Measurements from ENCODE around the gene TIMP4. TPM values are rescaled to one million over a fixed set of nuclear protein-coding genes. Genes with fewer than 3 reads are reported as not detected.

TIMP4 gene
- total and polyA plus RNA-seq, 3 donors from 2014 or later = 0.95 to 3.3 (median 1.3) TPM

DNA sequence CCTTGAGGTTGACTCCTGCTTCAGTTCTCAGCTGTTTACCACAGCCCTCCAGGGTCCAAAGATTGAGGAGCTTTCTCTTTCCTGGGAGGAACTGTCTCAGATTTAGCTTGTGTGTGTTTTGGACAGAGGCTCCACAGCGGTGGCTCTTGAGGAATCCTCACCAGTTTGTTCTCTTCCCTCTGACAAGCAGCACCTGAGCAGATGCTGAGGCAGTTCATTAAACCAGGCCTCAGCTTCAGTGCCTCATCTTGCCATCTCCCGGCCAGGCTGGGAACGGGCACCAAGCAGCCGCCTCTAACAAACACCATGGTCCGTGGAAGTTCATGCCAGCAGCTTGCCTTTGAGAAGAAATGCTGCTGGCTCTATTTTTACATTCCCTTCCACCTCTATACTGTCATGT is 25.8 kb upstream of the TIMP4 start:
- DNase-seq = no peak
- Histone ChIP-seq H3K4me1 (no peaks in the 10 kb centered on the region), H3K27me3 (no peaks in the 10 kb centered on the region), H3K4me3 (no peak overlapping the region), H3K36me3 (ENCODE audit: low read depth, missing control alignments) (no peaks in the 10 kb centered on the region), H3K9me3 (no peaks in the 10 kb centered on the region), H3K27ac (no peak overlapping the region)
- intact Hi-C loops (cut with DNase I; ENCODE audit: low total_unique reads) = no loop called here
- no peak for TF ChIP-seq POLR2A (IDR thresholded peaks at IDR 0.05)
- TF ChIP-seq, protein P1, sequence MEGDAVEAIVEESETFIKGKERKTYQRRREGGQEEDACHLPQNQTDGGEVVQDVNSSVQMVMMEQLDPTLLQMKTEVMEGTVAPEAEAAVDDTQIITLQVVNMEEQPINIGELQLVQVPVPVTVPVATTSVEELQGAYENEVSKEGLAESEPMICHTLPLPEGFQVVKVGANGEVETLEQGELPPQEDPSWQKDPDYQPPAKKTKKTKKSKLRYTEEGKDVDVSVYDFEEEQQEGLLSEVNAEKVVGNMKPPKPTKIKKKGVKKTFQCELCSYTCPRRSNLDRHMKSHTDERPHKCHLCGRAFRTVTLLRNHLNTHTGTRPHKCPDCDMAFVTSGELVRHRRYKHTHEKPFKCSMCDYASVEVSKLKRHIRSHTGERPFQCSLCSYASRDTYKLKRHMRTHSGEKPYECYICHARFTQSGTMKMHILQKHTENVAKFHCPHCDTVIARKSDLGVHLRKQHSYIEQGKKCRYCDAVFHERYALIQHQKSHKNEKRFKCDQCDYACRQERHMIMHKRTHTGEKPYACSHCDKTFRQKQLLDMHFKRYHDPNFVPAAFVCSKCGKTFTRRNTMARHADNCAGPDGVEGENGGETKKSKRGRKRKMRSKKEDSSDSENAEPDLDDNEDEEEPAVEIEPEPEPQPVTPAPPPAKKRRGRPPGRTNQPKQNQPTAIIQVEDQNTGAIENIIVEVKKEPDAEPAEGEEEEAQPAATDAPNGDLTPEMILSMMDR (IDR thresholded peaks at IDR 0.05) = no peak
- 95 to 98% methylated on average over 5 of the region's 5 CpGs for WGBS, 2 donors

DNA sequence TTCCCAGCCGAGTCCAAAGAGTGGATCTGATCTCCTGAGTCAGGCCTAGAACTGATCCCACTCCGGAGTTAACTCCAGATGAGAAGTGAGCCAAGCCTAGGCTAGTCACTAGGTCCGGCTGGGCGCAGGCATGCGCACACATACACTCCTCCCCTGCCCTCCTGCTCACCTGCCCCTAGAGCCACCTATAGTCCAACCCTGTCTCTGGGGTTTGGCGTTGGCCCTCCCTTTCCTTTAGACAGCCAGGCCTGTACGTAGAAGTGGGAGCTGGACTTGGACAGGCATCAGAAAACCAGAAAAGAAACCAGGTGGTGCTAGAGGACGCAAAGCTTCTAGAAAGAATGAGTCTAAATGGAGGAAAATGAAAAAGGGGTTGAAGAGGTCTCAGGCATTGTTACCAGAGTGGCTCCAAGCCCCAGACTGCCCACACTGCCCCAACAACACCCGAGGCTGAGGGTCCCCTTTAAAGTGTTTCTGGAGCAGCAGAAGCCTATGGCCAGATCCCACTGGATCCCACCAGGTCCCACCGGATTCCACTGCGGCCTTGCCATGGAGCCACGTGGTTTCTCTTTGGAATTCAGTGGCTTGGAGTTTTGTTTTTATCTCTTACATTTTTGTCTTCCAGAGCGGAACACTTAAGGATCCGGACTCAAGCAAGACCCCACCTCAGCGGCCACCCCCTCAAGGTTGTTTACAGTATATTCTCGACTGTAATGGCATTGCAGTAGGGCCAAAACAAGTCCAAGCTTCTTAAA is 24.2 kb upstream of the TIMP4 start:
- H3K9me3 ChIP-seq = no peaks in the 10 kb centered on the region
- H3K27ac ChIP-seq = no peak overlapping the region
- H3K4me1 ChIP-seq = peaks cover 9% of the 10 kb centered on the region
- no peak overlapping the region for H3K4me3 ChIP-seq
- H3K36me3 ChIP-seq (ENCODE audit: low read depth, missing control alignments) = no peaks in the 10 kb centered on the region
- WGBS, 2 donors = 85 to 88% methylated on average over 16 of the region's 16 CpGs
- no peaks in the 10 kb centered on the region for H3K27me3 ChIP-seq
- intact Hi-C loops (cut with DNase I; ENCODE audit: low total_unique reads) = no loop called here
- TF ChIP-seq, protein P1 (IDR thresholded peaks at IDR 0.05) = no peak
- TF ChIP-seq POLR2A (IDR thresholded peaks at IDR 0.05) = no peak
- no peak for DNase-seq

DNA sequence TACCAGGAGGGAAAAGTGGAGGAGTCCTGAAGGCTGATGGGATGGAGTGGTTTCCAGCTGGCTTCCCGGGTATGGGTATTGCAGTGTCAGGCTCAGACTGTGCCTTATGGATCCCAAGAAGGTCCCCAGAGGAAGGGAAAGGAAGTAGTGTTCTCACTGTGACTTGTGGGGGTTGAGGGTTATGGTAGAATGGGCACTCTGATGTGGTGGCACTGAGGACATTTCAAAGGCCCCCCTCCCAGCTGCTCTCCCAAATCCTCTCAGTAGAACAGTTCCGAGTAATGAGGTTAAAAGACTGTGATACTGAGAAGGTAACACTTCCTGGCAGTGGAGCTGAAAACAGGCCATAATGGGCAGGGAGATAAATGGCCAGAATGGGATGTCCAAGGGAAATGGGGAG is 23.1 kb upstream of the TIMP4 start:
- WGBS, 2 donors = 84 to 89% methylated on average over 2 of the region's 2 CpGs
- no peak for DNase-seq
- Histone ChIP-seq H3K27ac (no peak overlapping the region), H3K4me3 (no peak overlapping the region), H3K27me3 (no peaks in the 10 kb centered on the region), H3K9me3 (no peaks in the 10 kb centered on the region), H3K36me3 (ENCODE audit: low read depth, missing control alignments) (no peaks in the 10 kb centered on the region), H3K4me1 (peaks cover 19% of the 10 kb centered on the region)
- no peak for TF ChIP-seq POLR2A (IDR thresholded peaks at IDR 0.05)
- TF ChIP-seq, protein P1 (IDR thresholded peaks at IDR 0.05) = no peak
- intact Hi-C loops (cut with DNase I; ENCODE audit: low total_unique reads) = no loop called here

GRCh38 chr3:12181301-12181700 is 22.6 kb upstream of the TIMP4 start:
- Histone ChIP-seq H3K36me3 (ENCODE audit: low read depth, missing control alignments) (no peaks in the 10 kb centered on the region), H3K9me3 (no peaks in the 10 kb centered on the region), H3K27me3 (no peaks in the 10 kb centered on the region), H3K27ac (no peak overlapping the region), H3K4me1 (peaks cover 20% of the 10 kb centered on the region), H3K4me3 (no peak overlapping the region)
- DNase-seq = no peak
- 99 to 100% methylated on average over 4 of the region's 4 CpGs for WGBS, 2 donors
- intact Hi-C loops (cut with DNase I; ENCODE audit: low total_unique reads) = no loop called here
- TF ChIP-seq POLR2A (IDR thresholded peaks at IDR 0.05) = no peak
- TF ChIP-seq, protein P1 (IDR thresholded peaks at IDR 0.05) = no peak

GRCh38 chr3:12180631-12181030 is 21.9 kb upstream of the TIMP4 start:
- intact Hi-C loops (cut with DNase I; ENCODE audit: low total_unique reads) = no loop called here
- H3K9me3 ChIP-seq = no peaks in the 10 kb centered on the region
- no peak for DNase-seq
- H3K4me3 ChIP-seq = no peak overlapping the region
- WGBS, 2 donors = 76 to 97% methylated on average over 2 to 5 of the region's 5 CpGs
- H3K4me1 ChIP-seq = peaks cover 20% of the 10 kb centered on the region
- H3K27me3 ChIP-seq = no peaks in the 10 kb centered on the region
- H3K36me3 ChIP-seq (ENCODE audit: low read depth, missing control alignments) = no peaks in the 10 kb centered on the region
- H3K27ac ChIP-seq = no peak overlapping the region
- no peak for TF ChIP-seq POLR2A (IDR thresholded peaks at IDR 0.05)
- TF ChIP-seq, protein P1 (IDR thresholded peaks at IDR 0.05) = no peak

All from testis (tissue), 3 donors.